Heart left ventricle (tissue), 16 donors: ENCODE data around the gene KDM2A. TPM values are rescaled to one million over a fixed set of nuclear protein-coding genes. Genes with fewer than 3 reads are reported as not detected.
A peak's percentile ranks its signal among the peaks of the same experiment; 100 is the strongest.

Experiments used
- ATAC-seq, 4 donors: fragments of 200-7000 bp; cut with Tn5 transposase; one replicate each; pipeline ENCODE4 v1.9.1; 2020 to 2022; ENCODE audit warnings: moderate library complexity in 4 of 4, mild to moderate bottlenecking in 3 of 4, moderate number of reproducible peaks in 1 of 4
- DNase-seq, 5 donors: peaks; one replicate each; pipeline ENCODE4 v3.0.0-alpha.2; 2020
- H3K27ac ChIP-seq, 12 donors: fragments of 200-600 bp; sonication (generic) in 4 of 12; one replicate each; pipeline versions ENCODE4 v1.5.0 to v1.8.0; 2016 to 2022; ENCODE audit warnings: mild to moderate bottlenecking in 2 of 12
- H3K27me3 ChIP-seq, 9 donors: fragments of 200-600 bp; sonication (generic) in 2 of 9; one replicate each; pipeline versions ENCODE4 v1.5.1 to v1.8.0; 2016 to 2022; ENCODE audit warnings: mild to moderate bottlenecking in 3 of 9
- H3K36me3 ChIP-seq, 9 donors: fragments of 200-600 bp; sonication (generic) in 2 of 9; one replicate each; pipeline versions ENCODE4 v1.5.0 to v1.8.0; 2018 to 2022; ENCODE audit warnings: mild to moderate bottlenecking in 2 of 9
- H3K4me1 ChIP-seq, 12 donors: fragments of 200-600 bp; sonication (generic) in 4 of 12; one replicate each; pipeline versions ENCODE4 v1.5.0 to v1.8.0; 2016 to 2022; ENCODE audit warnings: mild to moderate bottlenecking in 3 of 12
- H3K4me3 ChIP-seq, 12 donors: fragments of 200-600 bp; sonication (generic) in 4 of 12; one replicate each; pipeline versions ENCODE4 v1.5.0 to v1.8.0; 2017 to 2022; ENCODE audit warnings: mild to moderate bottlenecking in 9 of 12, moderate library complexity in 4 of 12
- H3K9me3 ChIP-seq, 12 donors: fragments of 200-600 bp; sonication (generic) in 4 of 12; one replicate each; pipeline versions ENCODE4 v1.5.0 to v1.8.0; 2016 to 2022; ENCODE audit warnings: mild to moderate bottlenecking in 1 of 12
- POLR2A ChIP-seq, 2 donors: fragments of 450-650 bp; IDR thresholded peaks; one replicate each; pipeline ENCODE4 v1.6.1; 2017; ENCODE audit warnings: antibody characterized with exemption in 2 of 2, mild to moderate bottlenecking in 2 of 2, moderate library complexity in 2 of 2
- WGBS, 4 donors: extraction: QIAGEN DNeasy Blood & Tissue Kit in 2 of 4; methylation state at CpG; one replicate each; pipeline versions ENCODE4 v1.1.5 to v1.1.7; 2013 to 2018; 5-methylcytosine and 5-hydroxymethylcytosine counted together
- intact Hi-C, 10 donors: fragments of 100-400 bp; cut with DNase I; formaldehyde crosslinking; loops; one replicate each; pipeline versions ENCODE4 v1.11.1 to v1.14.2; 2022
- polyA plus RNA-seq, 2 donors: library from polyadenylated mRNA; stranded (reverse); fragments of 200-250 nt; gene quantifications; one replicate each; pipeline ENCODE4 v1.2.3, GENCODE V29; 2013
- total RNA-seq, 9 donors: library from RNA; depleted of rRNA in 2 of 9; stranded (reverse); fragments of >200 nt in 2 of 9; fragmentation: NEBNext Ultra II Directional in 3 of 9; extraction: Animal tissue kit (Norgen Biotek cat#: 25700) in 3 of 9; gene quantifications; one replicate each; pipeline versions ENCODE4 v1.1.0 to v1.2.4, GENCODE V29; 2016 to 2023
- TF ChIP-seq, protein P1 (sequence below), 12 donors: fragments of 200-600 bp; sonication (generic) in 4 of 12; IDR thresholded peaks; one replicate each; pipeline versions ENCODE4 v1.5.0 to v1.8.0; 2018 to 2022; ENCODE audit warnings: antibody characterized with exemption in 12 of 12, mild to moderate bottlenecking in 5 of 12
- donor health status: ischemic (EF 13 %, LVEDD 7.1; RV severe dilation, severe dysfunction).
- donor health status: healthy with polysubstance abuse.
- donor health status: DM: no; HTN: yes; CAD: no.
- donor health status: DM: no; HTN: no; CAD: no.
- donor health status: ischemic (EF 25% LVEDD 6.9; RV normal size, moderate dysfunction).
- donor health status: ischemic (EF 25% LVEDD 5.7; RV mildly dilated, moderate dysfunction).
- donor health status: healthy.
- donor health status: DM: yes; HTN: yes; CAD: no.
- donor health status: ischemic (EF 35%, LVEDD 5.7; RV mildly dilated, moderate dysfunction).
- donor health status: nonischemic (EF 11% LVEDD 7.7; RV severe dilation, severe dysfunction).
- donor health status: DM: yes; HTN: yes; CAD: no.
- donor health status: PGD.
- donor health status: ischemic (EF 29% LVEDD 5.4; RV normal size, mild dysfunction).
- donor health status: nonischemic (EF 23%, LVEDD 6.1; RV moderate dilation, normal function).

The KDM2A gene
- total and polyA plus RNA-seq, 11 donors = 23.4 to 66.4 (median 37.3) TPM

DNA sequence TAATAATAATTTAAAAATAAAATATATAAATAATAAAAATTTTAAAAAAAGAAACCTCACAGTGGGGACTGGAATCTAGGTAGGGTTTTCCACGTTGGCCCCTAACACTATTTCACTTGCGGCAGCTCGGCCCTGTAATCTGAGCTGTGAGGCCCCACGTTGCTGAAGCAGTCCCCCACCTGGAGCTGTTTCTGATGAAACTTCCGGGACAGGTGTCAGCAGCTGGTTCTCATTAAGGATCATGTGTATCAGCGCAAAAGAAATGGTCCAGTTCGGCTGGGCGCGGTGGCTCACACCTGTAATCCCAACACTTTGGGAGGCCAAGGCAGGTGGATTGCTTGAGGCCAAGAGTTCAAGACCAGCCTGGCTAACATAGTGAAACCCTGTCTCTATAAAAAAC, 45.2 kb upstream of the KDM2A start:
- Histone ChIP-seq H3K27me3 (no peaks in the 10 kb centered on the region), H3K4me1 (peaks cover 0 to 17% (median 0%) of the 10 kb centered on the region in 12 donors), H3K9me3 (no peaks in the 10 kb centered on the region), H3K4me3 (no peak overlapping the region), H3K36me3 (no peaks in the 10 kb centered on the region), H3K27ac (no peak overlapping the region)
- WGBS, 4 donors = 85 to 91% (median 90%) methylated on average over 9 of the region's 9 CpGs
- intact Hi-C loops = loop anchor here in 2 of 10 donors (5.0 kb wide), 1 partner anchor 382 kb away; no protein-coding TSS in a partner anchor
- no peak for DNase-seq
- no peak for ATAC-seq
- TF ChIP-seq POLR2A (IDR thresholded peaks at IDR 0.05) = no peak
- TF ChIP-seq, protein P1, sequence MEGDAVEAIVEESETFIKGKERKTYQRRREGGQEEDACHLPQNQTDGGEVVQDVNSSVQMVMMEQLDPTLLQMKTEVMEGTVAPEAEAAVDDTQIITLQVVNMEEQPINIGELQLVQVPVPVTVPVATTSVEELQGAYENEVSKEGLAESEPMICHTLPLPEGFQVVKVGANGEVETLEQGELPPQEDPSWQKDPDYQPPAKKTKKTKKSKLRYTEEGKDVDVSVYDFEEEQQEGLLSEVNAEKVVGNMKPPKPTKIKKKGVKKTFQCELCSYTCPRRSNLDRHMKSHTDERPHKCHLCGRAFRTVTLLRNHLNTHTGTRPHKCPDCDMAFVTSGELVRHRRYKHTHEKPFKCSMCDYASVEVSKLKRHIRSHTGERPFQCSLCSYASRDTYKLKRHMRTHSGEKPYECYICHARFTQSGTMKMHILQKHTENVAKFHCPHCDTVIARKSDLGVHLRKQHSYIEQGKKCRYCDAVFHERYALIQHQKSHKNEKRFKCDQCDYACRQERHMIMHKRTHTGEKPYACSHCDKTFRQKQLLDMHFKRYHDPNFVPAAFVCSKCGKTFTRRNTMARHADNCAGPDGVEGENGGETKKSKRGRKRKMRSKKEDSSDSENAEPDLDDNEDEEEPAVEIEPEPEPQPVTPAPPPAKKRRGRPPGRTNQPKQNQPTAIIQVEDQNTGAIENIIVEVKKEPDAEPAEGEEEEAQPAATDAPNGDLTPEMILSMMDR (IDR thresholded peaks at IDR 0.05) = no peak

DNA sequence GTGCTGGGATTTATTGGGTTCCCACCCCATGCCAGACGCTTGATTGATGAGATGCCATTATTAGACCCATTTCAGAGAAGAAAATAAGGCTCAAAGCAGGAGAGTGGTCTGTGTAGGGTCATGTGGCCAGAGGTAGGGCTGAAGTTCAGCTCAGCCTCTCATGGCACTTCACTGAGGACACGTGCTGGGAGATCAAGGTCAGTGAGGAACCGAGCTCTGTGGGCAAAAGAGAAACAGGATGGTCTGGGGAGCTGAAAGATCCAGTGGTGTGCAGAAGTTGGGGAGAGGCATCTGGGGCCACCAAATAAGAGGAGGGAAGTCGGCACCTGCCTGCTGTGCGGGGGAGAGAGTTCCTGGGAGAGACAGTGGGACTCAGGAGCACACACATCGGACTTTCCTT, 42.9 kb upstream of the KDM2A start:
- Histone ChIP-seq H3K4me3 (no peak overlapping the region), H3K36me3 (no peaks in the 10 kb centered on the region), H3K27ac (no peak overlapping the region), H3K27me3 (no peaks in the 10 kb centered on the region), H3K9me3 (no peaks in the 10 kb centered on the region), H3K4me1 (peaks cover 0 to 16% (median 0%) of the 10 kb centered on the region in 12 donors)
- WGBS, 4 donors = 68 to 79% (median 76%) methylated on average over 6 of the region's 6 CpGs
- intact Hi-C loops = no loop called here
- TF ChIP-seq POLR2A (IDR thresholded peaks at IDR 0.05) = no peak
- DNase-seq = no peak
- ATAC-seq = no peak

DNA sequence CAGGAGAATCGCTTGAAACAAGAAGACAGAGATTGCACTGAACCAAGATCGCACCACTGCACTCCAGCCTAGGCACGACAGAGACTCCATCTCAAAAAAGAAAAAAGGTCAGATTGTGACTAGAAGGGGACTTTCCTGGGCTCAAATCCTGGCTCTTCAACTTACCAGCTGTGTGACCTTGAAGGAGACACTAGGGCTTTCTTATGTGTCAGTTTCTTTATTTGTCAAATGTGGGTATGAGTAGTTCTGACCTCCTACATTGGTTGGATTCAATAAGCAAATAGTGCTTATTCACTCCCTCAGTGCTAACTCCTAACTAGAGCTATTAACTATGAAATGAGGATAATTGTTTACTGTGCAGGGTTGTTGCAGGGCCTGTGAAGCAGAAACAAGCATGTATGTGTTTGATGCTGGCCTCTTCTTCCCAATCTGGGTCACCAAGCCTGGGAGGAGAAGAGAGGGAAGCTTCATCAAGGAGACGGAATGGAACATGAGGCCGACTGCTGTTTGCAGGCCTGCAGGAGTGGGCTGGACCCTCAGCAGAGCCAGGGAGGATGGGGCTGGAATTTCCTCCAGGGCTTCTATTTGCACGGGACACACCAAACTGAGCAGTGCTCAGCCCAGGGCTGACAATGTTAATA, 39.9 kb upstream of the KDM2A start:
- TF ChIP-seq, protein P1 (IDR thresholded peaks at IDR 0.05) = no peak
- no peak for TF ChIP-seq POLR2A (IDR thresholded peaks at IDR 0.05)
- Histone ChIP-seq H3K27me3 (peaks cover 0 to 3% (median 0%) of the 10 kb centered on the region in 9 donors), H3K4me3 (no peak overlapping the region), H3K36me3 (no peaks in the 10 kb centered on the region), H3K27ac (no peak overlapping the region), H3K9me3 (no peaks in the 10 kb centered on the region), H3K4me1 (peaks cover 0 to 12% (median 10%) of the 10 kb centered on the region in 12 donors)
- WGBS, 4 donors = 81 to 89% (median 83%) methylated on average over 6 of the region's 6 CpGs
- no peak for ATAC-seq
- DNase-seq = no peak
- intact Hi-C loops = no loop called here

DNA sequence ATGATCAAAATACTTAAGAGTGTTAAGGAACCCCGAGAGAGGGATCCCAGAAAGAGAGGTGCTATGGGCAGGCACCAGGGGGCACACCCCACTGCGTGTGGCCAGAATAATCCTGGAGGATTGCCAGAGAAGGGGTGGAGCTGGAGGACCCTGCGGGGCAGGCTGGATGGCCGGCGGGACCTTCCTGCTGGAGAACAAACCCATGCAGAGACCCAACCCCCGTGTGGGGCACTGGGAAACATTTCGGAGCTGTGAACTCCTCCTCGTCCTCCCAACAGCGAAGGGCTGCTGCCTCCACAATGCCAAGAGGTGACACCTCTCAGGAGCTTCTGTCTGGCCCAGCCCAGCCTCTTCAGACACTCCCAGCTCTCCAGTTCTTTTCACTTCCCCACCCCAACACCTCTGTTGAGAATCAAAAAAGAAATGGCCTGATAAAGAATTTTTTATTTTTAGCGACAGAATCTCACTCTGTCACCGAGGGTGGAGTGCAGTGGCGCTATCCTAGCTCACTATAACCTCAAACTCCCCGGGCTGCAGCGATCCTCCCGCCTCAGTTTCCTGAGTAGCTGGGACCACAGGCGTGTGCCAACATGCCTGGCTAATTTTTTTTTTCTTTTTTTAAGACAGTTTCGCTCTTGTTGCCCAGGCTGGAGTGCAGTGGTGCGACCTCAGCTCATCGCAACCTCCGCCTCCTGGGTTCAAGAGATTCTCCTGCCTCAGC, 36.8 kb upstream of the KDM2A start:
- Histone ChIP-seq H3K27ac (no peak overlapping the region), H3K36me3 (no peaks in the 10 kb centered on the region), H3K4me1 (peaks cover 0 to 12% (median 10%) of the 10 kb centered on the region in 12 donors), H3K27me3 (peaks cover 0 to 3% (median 0%) of the 10 kb centered on the region in 9 donors), H3K4me3 (peak overlapping the region in 10 of 12 donors; percentile 10 to 36 (median 24)), H3K9me3 (no peaks in the 10 kb centered on the region)
- ATAC-seq (peak in 3 of 4 donors; percentile 10 to 59 (median 36)), DNase-seq (peak in 1 of 5 donors; percentile 68)
- no peak for TF ChIP-seq POLR2A (IDR thresholded peaks at IDR 0.05)
- TF ChIP-seq, protein P1 (IDR thresholded peaks at IDR 0.05) = no peak
- 26 to 32% (median 28%) methylated on average over 16 to 20 of the region's 20 CpGs for WGBS, 4 donors
- intact Hi-C loops = loop anchor here in 6 of 10 donors (5.0 to 10.0 kb wide), 5 partner anchors 85 to 300 kb away; no protein-coding TSS in a partner anchor
